HepG2 (cell line): ENCODE data around the gene GALNT17. TPM values are rescaled to one million over a fixed set of nuclear protein-coding genes. Genes with fewer than 3 reads are reported as not detected.

Experiments used
- ATAC-seq: fragments of 200-7000 bp; cut with Tn5 transposase; 3 replicates; pipeline ENCODE4 v1.9.1; 2020; ENCODE audit warnings: mild to moderate bottlenecking, moderate library complexity
- BruUV-seq: library from RNA; stranded (reverse); fragments of 400-500 nt; replicated peaks from 2 replicates; lab custom pipeline; 2021; lab: Mats Ljungman, UMichigan
- CTCF ChIA-PET: fragments of 300-600 bp; formaldehyde crosslinking; extraction: SDS; loops from one replicate; lab custom pipeline; 2021; ENCODE audit warnings: low total read pairs, inconsistent platforms, low intra/inter-chr PET ratio; lab: Yijun Ruan, JAX
- POLR2A ChIA-PET: fragments of 350-600 bp; sonication (Branson Sonifier 250); formaldehyde crosslinking; loops from one replicate; lab custom pipeline; 2020; ENCODE audit warnings: antibody characterized with exemption, inconsistent platforms; lab: Yijun Ruan, JAX
- DNase-seq: peaks from one replicate; pipeline ENCODE4 v3.0.0-alpha.2; 2015; ENCODE audit warnings: low spot score
- FAIRE-seq: peaks from 3 replicates; lab custom pipeline; 2011; peaks lifted over from hg19 to GRCh38; lab: Jason Lieb, UNC
- H2AFZ ChIP-seq: one replicate; pipeline ENCODE4 v1.6.1; 2011; ENCODE audit warnings: low read length, inconsistent platforms
- H3K27ac ChIP-seq: fragments of 300-600 bp; 3 replicates; pipeline ENCODE4 v1.8.0; 2011; ENCODE audit warnings: mixed run types, mild to moderate bottlenecking, mixed read lengths, low read length, inconsistent platforms; ENCODE audit not compliant: insufficient read depth; ENCODE audit errors: extremely low read length
- H3K27me3 ChIP-seq, 2 experiments: fragments of 200-600 bp in 1 of 2; 2 replicates in 1 of 2; 3 replicates in 1 of 2; pipeline versions ENCODE4 v1.6.0 to v1.8.0; 2011; ENCODE audit warnings: low read length in 2 of 2, mild to moderate bottlenecking in 2 of 2, moderate library complexity in 2 of 2, inconsistent platforms in 1 of 2; ENCODE audit not compliant: insufficient read depth in 2 of 2, control insufficient read depth in 1 of 2
- H3K36me3 ChIP-seq, 2 experiments: fragments of 200-600 bp in 1 of 2; replicated peaks in 1 of 2; 2 replicates in 1 of 2; 3 replicates in 1 of 2; pipeline versions ENCODE4 v1.5.1 to v1.8.0; 2011; ENCODE audit warnings: low read length in 2 of 2, inconsistent platforms in 1 of 2; ENCODE audit not compliant: insufficient read depth in 2 of 2, control insufficient read depth in 1 of 2
- H3K4me1 ChIP-seq: 2 replicates; pipeline ENCODE4 v1.5.1; 2012; ENCODE audit warnings: low read length, inconsistent platforms; ENCODE audit not compliant: insufficient read depth
- H3K4me2 ChIP-seq: 2 replicates; pipeline ENCODE4 v1.6.0; 2011; ENCODE audit warnings: low read depth, low read length, inconsistent platforms
- H3K4me3 ChIP-seq, 3 experiments: fragments of 200-600 bp in 1 of 3; sonication (generic), shearing (Covaris generic) in 1 of 3; replicated peaks in 1 of 3; 2 replicates each; pipeline ENCODE4 v1.5.1; 2011 to 2016; ENCODE audit warnings: low read length in 3 of 3, inconsistent platforms in 2 of 3, low read depth in 2 of 3, mild to moderate bottlenecking in 2 of 3, control low read depth in 1 of 3, mixed read lengths in 1 of 3; ENCODE audit not compliant: insufficient read depth in 1 of 3
- H3K79me2 ChIP-seq: one replicate; pipeline ENCODE4 v1.6.1; 2011; ENCODE audit warnings: low read length, inconsistent platforms; ENCODE audit not compliant: insufficient read depth
- H3K9ac ChIP-seq: 2 replicates; pipeline ENCODE4 v1.6.0; 2011; ENCODE audit warnings: mild to moderate bottlenecking, low read depth, low read length, inconsistent platforms; ENCODE audit not compliant: insufficient read depth
- H3K9me3 ChIP-seq: 2 replicates; pipeline ENCODE4 v1.5.1; 2012; ENCODE audit warnings: mild to moderate bottlenecking, low read length
- H4K20me1 ChIP-seq: 2 replicates; pipeline ENCODE4 v1.6.0; 2011; ENCODE audit warnings: inconsistent platforms, mild to moderate bottlenecking, low read length, moderate library complexity; ENCODE audit not compliant: insufficient read depth
- GATAD2A ChIP-seq: IDR thresholded peaks from 2 replicates; pipeline ENCODE4 v1.6.1; 2016
- KDM1A ChIP-seq: IDR thresholded peaks from 2 replicates; pipeline ENCODE4 v1.6.1; 2016; ENCODE audit warnings: missing compliant biosample characterization
- KLF13 ChIP-seq: sonication (generic); formaldehyde crosslinking; IDR thresholded peaks from 2 replicates; pipeline ENCODE4 v1.4.0; 2020; ENCODE audit warnings: mild to moderate bottlenecking, missing genetic modification reagents
- MXI1 ChIP-seq: IDR thresholded peaks from 3 replicates; pipeline ENCODE4 v1.6.1; 2012; ENCODE audit warnings: low read depth, low read length, inconsistent platforms, borderline replicate concordance
- STAT6 ChIP-seq: sonication (generic); formaldehyde crosslinking; IDR thresholded peaks from 2 replicates; pipeline ENCODE4 v1.4.0; 2020; ENCODE audit warnings: missing genetic modification reagents, mild to moderate bottlenecking, borderline replicate concordance
- ZNF7 ChIP-seq: IDR thresholded peaks from 2 replicates; pipeline ENCODE4 v1.6.1; 2016; ENCODE audit warnings: missing biosample characterization, missing genetic modification reagents
- WGBS: methylation state at CpG from one replicate; pipeline ENCODE4 v1.1.6; 2017; ENCODE audit warnings: low lambda C conversion rate; 5-methylcytosine and 5-hydroxymethylcytosine counted together
- in situ Hi-C: cut with HindIII; loops from 2 replicates; pipeline ENCODE4 v1.10.0; 2017; ENCODE audit warnings: low pct_unique_long_range_greater_than_20kb; ENCODE audit not compliant: extremely low pct_ligation_motif_present
- intact Hi-C: fragments of 100-400 bp; cut with micrococcal nuclease; formaldehyde crosslinking; loops from one replicate; pipeline ENCODE4 v1.10.0; 2022; ENCODE audit not compliant: unreplicated experiment
- polyA plus RNA-seq, 8 experiments: library from polyadenylated mRNA; depleted of rRNA in 3 of 8; stranded (reverse) in 7 of 8; unstranded in 1 of 8; fragments of >200 nt; fragmentation: Illumina TruSeq in 4 of 8; extraction: Trizol in 4 of 8; gene quantifications; 2 replicates each; pipeline versions ENCODE4 v1.2.1 to v1.2.3, GENCODE V29; 2011 to 2016; ENCODE audit warnings: low read depth in 4 of 8, missing spikeins in 1 of 8, mixed read lengths in 1 of 8; ENCODE audit not compliant: insufficient read depth in 1 of 8
- total RNA-seq, 5 experiments: library from RNA; depleted of rRNA; stranded (reverse); fragments of >200 nt; fragmentation: Illumina TruSeq; extraction: Trizol; gene quantifications; 2 replicates each; pipeline ENCODE4 v1.2.3, GENCODE V29; 2016; ENCODE audit warnings: low read depth in 1 of 5
- TF ChIP-seq, protein P1 (sequence below): sonication (generic); formaldehyde crosslinking; IDR thresholded peaks from 2 replicates; pipeline ENCODE4 v1.5.1; 2020; ENCODE audit warnings: mild to moderate bottlenecking, missing genetic modification reagents
- TF ChIP-seq, protein P2 (sequence below): sonication (generic); formaldehyde crosslinking; IDR thresholded peaks from 2 replicates; pipeline ENCODE4 v1.5.1; 2020; ENCODE audit warnings: missing genetic modification reagents, mild to moderate bottlenecking, borderline replicate concordance
- TF ChIP-seq, protein P3 (sequence below): sonication (generic); formaldehyde crosslinking; IDR thresholded peaks from 2 replicates; pipeline ENCODE4 v1.4.0; 2020; ENCODE audit warnings: missing genetic modification reagents

Gene GALNT17
- total and polyA plus RNA-seq, 2 of the 13 experiments (the other 11 are each of a cell fraction or from before 2014, with no cell fraction given), result not detected

GRCh38 chr7:71095266-71095860 lies 36.6 kb upstream of the GALNT17 start:
- CTCF ChIA-PET, result no interaction called here
- WGBS, result 42% methylated on average over 2 of the region's 2 CpGs
- H3K9me3 ChIP-seq, result no peaks in the 10 kb centered on the region

More at GRCh38 chr7:71095266-71095860, 36.6 kb upstream of the GALNT17 start:
- TF ChIP-seq GATAD2A (CRISPR knock-in tag), result no peak
- no peak for TF ChIP-seq STAT6
- TF ChIP-seq KDM1A (CRISPR knock-in tag), result no peak
- no peak for TF ChIP-seq ZNF7
- TF ChIP-seq, protein P1, sequence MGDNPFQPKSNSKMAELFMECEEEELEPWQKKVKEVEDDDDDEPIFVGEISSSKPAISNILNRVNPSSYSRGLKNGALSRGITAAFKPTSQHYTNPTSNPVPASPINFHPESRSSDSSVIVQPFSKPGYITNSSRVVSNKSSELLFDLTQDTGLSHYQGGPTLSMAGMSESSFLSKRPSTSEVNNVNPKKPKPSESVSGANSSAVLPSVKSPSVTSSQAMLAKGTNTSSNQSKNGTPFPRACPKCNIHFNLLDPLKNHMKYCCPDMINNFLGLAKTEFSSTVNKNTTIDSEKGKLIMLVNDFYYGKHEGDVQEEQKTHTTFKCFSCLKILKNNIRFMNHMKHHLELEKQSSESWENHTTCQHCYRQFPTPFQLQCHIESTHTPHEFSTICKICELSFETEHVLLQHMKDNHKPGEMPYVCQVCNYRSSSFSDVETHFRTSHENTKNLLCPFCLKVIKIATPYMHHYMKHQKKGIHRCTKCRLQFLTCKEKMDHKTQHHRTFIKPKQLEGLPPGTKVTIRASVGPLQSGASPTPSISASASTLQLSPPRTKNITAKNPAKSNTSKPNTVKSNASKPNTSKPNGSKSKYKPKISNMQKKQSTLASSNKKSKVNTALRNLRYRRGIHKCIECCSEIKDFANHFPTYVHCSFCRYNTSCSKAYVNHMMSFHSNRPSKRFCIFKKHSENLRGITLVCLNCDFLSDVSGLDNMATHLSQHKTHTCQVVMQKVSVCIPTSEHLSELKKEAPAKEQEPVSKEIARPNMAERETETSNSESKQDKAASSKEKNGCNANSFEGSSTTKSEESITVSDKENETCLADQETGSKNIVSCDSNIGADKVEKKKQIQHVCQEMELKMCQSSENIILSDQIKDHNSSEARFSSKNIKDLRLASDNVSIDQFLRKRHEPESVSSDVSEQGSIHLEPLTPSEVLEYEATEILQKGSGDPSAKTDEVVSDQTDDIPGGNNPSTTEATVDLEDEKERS (CRISPR knock-in tag), result no peak
- TF ChIP-seq, protein P2, sequence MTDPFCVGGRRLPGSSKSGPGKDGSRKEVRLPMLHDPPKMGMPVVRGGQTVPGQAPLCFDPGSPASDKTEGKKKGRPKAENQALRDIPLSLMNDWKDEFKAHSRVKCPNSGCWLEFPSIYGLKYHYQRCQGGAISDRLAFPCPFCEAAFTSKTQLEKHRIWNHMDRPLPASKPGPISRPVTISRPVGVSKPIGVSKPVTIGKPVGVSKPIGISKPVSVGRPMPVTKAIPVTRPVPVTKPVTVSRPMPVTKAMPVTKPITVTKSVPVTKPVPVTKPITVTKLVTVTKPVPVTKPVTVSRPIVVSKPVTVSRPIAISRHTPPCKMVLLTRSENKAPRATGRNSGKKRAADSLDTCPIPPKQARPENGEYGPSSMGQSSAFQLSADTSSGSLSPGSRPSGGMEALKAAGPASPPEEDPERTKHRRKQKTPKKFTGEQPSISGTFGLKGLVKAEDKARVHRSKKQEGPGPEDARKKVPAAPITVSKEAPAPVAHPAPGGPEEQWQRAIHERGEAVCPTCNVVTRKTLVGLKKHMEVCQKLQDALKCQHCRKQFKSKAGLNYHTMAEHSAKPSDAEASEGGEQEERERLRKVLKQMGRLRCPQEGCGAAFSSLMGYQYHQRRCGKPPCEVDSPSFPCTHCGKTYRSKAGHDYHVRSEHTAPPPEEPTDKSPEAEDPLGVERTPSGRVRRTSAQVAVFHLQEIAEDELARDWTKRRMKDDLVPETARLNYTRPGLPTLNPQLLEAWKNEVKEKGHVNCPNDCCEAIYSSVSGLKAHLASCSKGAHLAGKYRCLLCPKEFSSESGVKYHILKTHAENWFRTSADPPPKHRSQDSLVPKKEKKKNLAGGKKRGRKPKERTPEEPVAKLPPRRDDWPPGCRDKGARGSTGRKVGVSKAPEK (CRISPR knock-in tag), result no peak
- no peak for TF ChIP-seq KLF13 (CRISPR knock-in tag)
- TF ChIP-seq, protein P3, sequence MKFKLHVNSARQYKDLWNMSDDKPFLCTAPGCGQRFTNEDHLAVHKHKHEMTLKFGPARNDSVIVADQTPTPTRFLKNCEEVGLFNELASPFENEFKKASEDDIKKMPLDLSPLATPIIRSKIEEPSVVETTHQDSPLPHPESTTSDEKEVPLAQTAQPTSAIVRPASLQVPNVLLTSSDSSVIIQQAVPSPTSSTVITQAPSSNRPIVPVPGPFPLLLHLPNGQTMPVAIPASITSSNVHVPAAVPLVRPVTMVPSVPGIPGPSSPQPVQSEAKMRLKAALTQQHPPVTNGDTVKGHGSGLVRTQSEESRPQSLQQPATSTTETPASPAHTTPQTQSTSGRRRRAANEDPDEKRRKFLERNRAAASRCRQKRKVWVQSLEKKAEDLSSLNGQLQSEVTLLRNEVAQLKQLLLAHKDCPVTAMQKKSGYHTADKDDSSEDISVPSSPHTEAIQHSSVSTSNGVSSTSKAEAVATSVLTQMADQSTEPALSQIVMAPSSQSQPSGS (CRISPR knock-in tag), result no peak
- TF ChIP-seq MXI1, result no peak
- TF ChIP-seq, all 625 proteins: peak for 0
- intact Hi-C loops (no loop called here), in situ Hi-C loops (no loop called here)
- H3K9ac ChIP-seq, result no peak overlapping the region
- no peak for ATAC-seq
- no peak overlapping the region for H3K27ac ChIP-seq
- DNase-seq, result no peak
- H3K79me2 ChIP-seq, result no peaks in the 10 kb centered on the region
- H4K20me1 ChIP-seq, result no peaks in the 10 kb centered on the region
- H3K27me3 ChIP-seq, result no peaks in the 10 kb centered on the region
- no peak overlapping the region for H2AFZ ChIP-seq
- no peaks in the 10 kb centered on the region for H3K36me3 ChIP-seq
- no peaks in the 10 kb centered on the region for H3K4me1 ChIP-seq
- POLR2A ChIA-PET, result no interaction called here
- H3K4me2 ChIP-seq, result no peak overlapping the region
- BruUV-seq, result no TSS peak
- no peak overlapping the region for H3K4me3 ChIP-seq
- no peak for FAIRE-seq
